Astrocyte of the cerebellum (primary cell): ENCODE data around the gene TRIM16.
"Not testable (repeated sequence)": the region's sequence is repeated elsewhere in the genome, so short reads cannot be mapped to it uniquely, and the experiment has no call there.

Source experiments
- DNase-seq: peaks from one replicate; pipeline ENCODE4 v3.0.0-alpha.2; 2011; ENCODE audit warnings: low read depth
- H3K4me3 ChIP-seq: 2 replicates; pipeline ENCODE4 v1.5.1; 2011; ENCODE audit warnings: mild to moderate bottlenecking, low read depth, low read length, moderate library complexity
- in situ Hi-C: cut with HindIII; loops from 2 replicates; pipeline ENCODE4 v1.10.0; 2017; ENCODE audit warnings: low sequenced_read_pairs

The TRIM16 gene

GRCh38 chr17:15613111-15613510 is 71.0 kb downstream of the TRIM16 start:
- H3K4me3 ChIP-seq, in situ Hi-C loops, DNase-seq: not testable (repeated sequence)

- in situ Hi-C loops, DNase-seq, H3K4me3 ChIP-seq: not testable (repeated sequence)
Measured at GRCh38 chr17:15592960-15593359, 91.2 kb downstream of the TRIM16 start.

DNA sequence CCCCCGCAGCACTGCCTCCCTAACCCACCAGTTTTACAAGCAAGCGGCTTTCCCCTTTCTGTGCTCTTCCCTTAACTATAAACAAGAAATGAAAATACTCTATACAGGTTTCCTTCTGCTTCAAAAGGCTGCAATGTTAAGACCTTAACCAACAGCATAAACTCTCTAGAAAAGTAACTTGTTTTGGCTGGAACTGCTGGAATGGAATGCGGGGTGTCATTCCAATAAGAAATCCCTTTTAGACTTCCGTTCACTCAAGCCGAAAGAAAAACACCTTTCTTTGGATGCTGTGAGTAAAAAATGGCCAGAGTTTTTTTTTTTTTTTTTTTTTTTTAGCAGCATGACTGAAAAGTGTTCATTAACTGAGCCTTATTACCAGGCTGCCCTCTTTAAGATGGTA is 92.1 kb downstream of the TRIM16 start:
- DNase-seq, in situ Hi-C loops, H3K4me3 ChIP-seq: not testable (repeated sequence)

- DNase-seq, in situ Hi-C loops, H3K4me3 ChIP-seq: not testable (repeated sequence)
Measured at GRCh38 chr17:15590844-15591243, 93.3 kb downstream of the TRIM16 start.

- H3K4me3 ChIP-seq, in situ Hi-C loops, DNase-seq: not testable (repeated sequence)
Measured at GRCh38 chr17:15589544-15590536, 94.3 kb downstream of the TRIM16 start.

DNA sequence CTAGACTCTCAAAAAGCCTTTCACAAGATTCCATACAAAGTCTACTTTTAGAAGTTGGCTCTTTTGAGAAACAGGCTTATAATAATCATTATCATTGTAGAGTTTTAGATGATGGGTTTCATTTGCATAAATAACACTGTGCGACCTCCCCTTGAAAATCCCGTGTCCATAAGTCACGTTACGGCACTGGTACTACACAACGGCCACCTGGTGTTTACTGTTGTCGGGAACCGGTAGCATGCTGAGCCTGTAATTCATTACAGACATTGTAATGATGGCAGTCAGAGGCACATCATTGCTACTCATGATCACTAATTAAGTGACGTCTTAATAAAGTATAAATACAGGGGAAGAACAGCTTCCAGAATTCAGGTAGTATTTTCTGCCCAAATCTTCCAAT is 96.1 kb downstream of the TRIM16 start:
- in situ Hi-C loops: not testable (repeated sequence)

DNA sequence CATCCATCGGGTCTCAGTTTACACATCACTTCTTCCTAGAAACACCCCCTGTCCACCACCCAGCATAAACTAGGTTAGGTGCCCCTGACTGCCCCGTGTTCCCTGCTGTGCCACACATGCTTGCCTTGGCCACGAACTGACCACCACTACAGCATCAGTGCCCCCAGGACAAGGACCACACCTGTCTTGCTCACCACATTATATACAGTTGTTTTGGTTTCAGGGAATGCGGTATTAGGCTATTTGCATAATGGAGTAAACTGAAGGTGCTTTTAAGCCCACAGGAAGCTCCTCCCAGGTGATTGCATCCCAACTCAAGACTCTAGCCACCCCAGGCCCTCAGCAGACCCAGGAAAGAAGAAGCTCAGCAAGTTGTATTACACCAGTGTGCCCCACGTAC is 100.8 kb downstream of the TRIM16 start:
- DNase-seq, in situ Hi-C loops, H3K4me3 ChIP-seq: not testable (repeated sequence)

More for the DNA sequence above, 96.1 kb downstream of the TRIM16 start:
- H3K4me3 ChIP-seq, DNase-seq: not testable (repeated sequence)

GRCh38 chr17:15581462-15581861 is 102.6 kb downstream of the TRIM16 start:
- DNase-seq, H3K4me3 ChIP-seq, in situ Hi-C loops: not testable (repeated sequence)
